NCI-H446 (cell line): ENCODE results near the gene SNHG17.
"Not testable (repeated sequence)": the region's sequence is repeated elsewhere in the genome, so short reads cannot be mapped to it uniquely, and the experiment has no call there.

Experiments
- DNase-seq, 2 experiments: peaks; one replicate each; lab custom pipeline; 2025; lab: John Stamatoyannopoulos, UW

The SNHG17 gene

GRCh38 chr20:38434770-38435554 is at the start of gene SNHG17:
SNHG17 (minus strand) TSS chr20:38435328.
- DNase-seq, result peak; percentile 81 to 95

DNA sequence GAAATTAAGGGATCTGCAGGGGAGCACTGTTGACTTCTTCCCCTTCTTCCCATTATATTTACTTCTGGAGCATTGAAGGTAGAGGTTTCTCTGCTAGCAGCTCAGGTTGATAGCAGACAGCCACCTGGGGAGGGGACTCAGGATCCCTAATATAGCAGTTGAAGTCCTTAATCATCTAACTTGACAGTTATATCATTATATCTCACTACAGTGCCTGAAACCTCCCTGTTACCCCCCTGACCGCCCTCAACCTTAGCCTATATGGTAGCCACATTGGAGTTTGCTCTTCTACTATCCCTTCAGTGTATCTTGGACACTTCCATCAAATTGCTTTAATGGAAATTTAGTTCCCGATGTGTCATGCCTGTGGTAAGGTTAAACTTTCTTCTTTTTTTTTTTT is 44.5 kb upstream of the SNHG17 start:
- DNase-seq, result no peak

DNA sequence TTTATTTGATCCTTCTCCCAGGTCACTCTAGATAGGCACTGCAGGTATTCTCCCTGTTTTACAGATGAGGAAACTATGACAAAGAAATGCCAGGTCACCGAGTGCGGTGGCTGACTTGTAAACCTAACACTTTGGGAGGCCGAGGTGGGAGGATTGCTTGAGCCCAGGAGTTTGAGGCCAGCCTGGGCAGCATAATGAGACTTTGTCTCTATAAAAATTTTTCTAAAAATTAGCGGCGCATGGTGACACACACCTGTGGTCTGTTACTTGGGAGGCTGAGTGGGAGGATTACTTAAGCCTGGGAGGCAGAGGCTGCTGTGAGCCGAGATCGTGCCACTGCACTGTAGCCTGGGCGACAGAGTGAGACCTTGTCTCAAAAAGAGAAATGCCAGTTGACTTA is 42.6 kb upstream of the SNHG17 start:
- DNase-seq, result no peak

DNA sequence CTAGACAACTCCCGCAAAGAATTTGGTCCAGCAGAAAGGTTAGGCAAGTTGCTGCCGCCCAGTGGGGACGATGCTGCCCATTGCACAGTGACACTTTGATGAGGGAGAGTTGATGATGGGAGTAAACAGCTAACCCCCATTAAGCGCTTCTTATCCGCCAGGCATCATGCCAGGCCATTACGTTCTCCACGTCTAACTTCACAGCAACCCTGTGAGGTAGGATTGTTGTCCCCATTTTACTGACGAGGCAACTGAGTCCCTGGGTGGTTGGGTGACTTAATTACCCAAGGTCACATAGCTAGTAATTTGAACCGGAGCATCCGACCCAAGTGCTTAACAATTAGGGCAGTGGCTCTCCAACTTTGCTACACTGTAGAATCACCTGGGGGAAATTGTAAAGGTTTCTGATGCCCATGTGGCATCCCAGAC is 38.3 kb upstream of the SNHG17 start:
- peak in 1 of 2 experiments; percentile 36 for DNase-seq

DNA sequence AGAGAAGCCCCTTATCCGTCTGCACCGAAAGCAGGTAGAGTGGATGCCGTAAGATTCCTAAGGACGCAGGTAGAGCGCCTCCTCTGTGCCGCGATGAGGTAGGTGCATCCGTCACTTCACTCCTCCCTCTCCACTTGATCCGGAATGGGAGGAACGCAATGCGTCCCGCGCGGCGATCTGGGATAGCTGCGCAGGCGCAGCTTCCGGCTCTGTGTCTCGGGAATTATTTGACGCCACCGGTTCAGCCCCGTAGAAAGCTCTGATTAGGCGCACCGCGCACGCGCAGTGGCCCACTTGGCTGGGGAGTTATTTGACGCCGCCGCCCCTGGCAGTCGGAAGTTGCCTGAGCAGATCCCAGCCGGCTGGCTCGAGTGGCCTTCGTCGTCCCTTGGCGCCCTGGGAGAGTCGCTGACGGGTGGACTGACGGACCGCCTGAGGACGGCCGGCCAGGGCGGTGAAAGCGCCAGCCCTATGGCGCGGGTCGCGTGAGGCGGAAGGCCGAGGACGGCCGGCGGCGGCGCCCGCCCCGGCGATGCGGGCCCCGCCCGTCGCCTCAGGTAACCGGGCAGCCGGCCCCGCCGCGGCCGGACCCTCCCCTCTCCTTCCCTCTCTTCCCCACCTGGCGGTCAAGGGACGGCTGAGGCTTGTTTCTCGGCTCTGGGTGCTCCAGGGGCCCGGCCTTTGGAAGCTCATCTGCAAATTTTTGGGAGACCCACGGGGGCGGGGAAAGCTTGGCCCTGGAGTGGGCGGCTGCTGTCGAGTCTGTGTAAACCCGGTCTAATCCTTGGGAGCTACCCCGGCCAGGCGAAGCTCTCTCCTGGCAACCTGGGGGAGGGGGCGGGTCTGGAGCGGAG is 37.6 kb upstream of the SNHG17 start, which contains the start of gene RALGAPB:
TSS of gene RALGAPB (plus strand) at position 331 of the 854 bp plus-strand sequence. CDS start 15,590 bp downstream, outside the sequence.
- DNase-seq, result peak; percentile 98 to 99

DNA sequence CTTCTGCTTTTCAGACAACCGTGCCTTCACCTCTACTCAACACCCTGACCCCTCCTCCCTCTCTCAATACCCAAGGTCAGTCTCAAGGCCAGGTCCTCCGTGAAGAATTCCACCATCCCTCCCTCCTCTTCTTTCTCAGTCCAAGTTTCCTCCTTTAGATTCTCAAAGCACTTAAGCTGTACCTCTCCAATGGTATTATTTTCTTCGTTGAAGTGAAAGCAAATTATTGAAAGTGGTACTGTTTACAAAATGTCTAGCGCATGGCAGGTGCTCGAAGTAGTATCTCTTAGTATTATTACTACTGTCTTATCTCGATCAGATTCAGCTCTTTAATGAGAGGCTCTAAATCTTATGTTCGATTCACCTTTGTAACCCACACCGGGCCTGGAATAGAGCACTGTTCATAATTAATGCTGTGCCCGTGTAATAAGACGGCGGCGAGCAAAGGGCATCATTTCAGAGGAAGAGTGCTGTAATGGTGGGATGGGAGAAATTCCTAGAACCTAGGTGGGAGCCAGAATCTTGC is 36.9 kb upstream of the SNHG17 start:
- DNase-seq, result no peak

DNA sequence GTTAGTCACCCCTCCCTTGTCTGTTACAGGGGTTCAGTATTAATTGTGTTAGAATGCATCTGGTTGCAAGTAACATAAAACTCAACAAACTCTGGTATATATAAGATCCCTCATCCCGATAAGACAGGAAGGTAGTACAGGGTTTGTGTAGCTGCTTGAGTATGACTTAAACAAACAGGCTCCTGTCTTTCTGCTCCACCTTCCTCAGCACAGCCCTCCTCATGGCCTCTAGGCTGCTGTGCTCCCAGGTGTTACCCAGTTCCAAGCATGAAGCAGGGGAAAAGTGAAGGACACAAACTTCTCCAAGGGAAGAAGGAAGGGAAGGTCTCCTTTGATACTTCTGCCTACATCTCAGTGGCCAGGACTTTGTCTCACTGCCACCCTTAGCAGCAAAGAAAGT is 36.1 kb upstream of the SNHG17 start:
- DNase-seq, result no peak

GRCh38 chr20:38466983-38467382 is 31.9 kb upstream of the SNHG17 start:
- DNase-seq, result no peak

- DNase-seq, result no peak
Observed at GRCh38 chr20:38466171-38466570, 31.0 kb upstream of the SNHG17 start.

- DNase-seq, result not testable (repeated sequence)
Observed at GRCh38 chr20:38461569-38461968, 26.4 kb upstream of the SNHG17 start.

GRCh38 chr20:38461167-38461566 is 26.0 kb upstream of the SNHG17 start:
- not testable (repeated sequence) for DNase-seq

DNA sequence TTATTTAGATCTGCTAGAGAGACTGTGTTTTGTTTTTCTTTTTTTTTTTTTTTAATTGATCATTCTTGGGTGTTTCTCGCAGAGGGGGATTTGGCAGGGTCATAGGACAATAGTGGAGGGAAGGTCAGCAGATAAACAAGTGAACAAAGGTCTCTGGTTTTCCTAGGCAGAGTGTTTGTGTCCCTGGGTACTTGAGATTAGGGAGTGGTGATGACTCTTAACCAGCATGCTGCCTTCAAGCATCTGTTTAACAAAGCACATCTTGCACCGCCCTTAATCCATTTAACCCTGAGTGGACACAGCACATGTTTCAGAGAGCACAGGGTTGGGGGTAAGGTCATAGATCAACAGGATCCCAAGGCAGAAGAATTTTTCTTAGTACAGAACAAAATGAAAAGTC is 25.5 kb upstream of the SNHG17 start:
- DNase-seq, result not testable (repeated sequence)

- DNase-seq, result peak; percentile 43 to 67
Observed at GRCh38 chr20:38460040-38460623, 25.0 kb upstream of the SNHG17 start.

GRCh38 chr20:38458314-38458713 is 23.2 kb upstream of the SNHG17 start:
- no peak for DNase-seq

GRCh38 chr20:38454556-38455473 is 19.7 kb upstream of the SNHG17 start:
- no peak for DNase-seq

- DNase-seq, result no peak
Observed at GRCh38 chr20:38453941-38454340, 18.8 kb upstream of the SNHG17 start.

GRCh38 chr20:38452880-38453624 is 17.9 kb upstream of the SNHG17 start:
- no peak for DNase-seq

DNA sequence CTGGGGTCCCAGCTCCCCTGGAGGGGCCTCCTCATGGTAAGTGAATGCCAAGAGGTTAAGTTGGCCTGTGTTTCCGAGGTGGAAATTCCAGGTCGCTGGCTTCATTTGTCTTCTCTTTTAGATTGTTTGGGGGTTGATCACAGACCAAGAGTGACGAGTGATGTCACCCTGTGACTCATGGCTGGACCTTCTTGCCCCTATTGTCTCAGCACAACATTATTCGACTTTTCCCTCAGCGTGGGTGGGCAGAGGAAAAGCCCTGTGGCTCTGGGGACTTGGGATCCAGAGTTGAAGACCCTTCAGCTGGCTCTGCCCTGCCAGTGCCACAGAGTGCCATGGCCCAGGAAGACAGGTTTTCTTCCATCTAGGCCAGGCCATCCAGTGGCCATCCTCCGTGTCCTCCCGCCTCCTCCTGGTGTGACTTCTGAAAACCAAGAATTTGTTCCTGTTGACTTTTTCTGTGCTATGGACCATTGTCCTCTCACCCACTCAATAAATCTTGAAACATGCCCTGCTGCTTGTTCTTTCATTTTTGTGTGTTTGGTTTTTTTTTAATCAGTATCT is 15.4 kb upstream of the SNHG17 start:
- DNase-seq, result no peak

GRCh38 chr20:38449046-38449445 is 13.9 kb upstream of the SNHG17 start:
- no peak for DNase-seq
